Anterior cingulate cortex (tissue), 58 donors: ENCODE data around the gene MOSMO.
"Not testable (repeated sequence)": the region's sequence is repeated elsewhere in the genome, so short reads cannot be mapped to it uniquely, and the experiment has no call there.

Experiments used
- DNase-seq, 58 donors: peaks; one replicate each; lab custom pipeline; 2025; lab: John Stamatoyannopoulos, UW

Gene MOSMO

GRCh38 chr16:22126037-22126558 lies 118.2 kb downstream of the MOSMO start:
- DNase-seq, result no peak

DNA sequence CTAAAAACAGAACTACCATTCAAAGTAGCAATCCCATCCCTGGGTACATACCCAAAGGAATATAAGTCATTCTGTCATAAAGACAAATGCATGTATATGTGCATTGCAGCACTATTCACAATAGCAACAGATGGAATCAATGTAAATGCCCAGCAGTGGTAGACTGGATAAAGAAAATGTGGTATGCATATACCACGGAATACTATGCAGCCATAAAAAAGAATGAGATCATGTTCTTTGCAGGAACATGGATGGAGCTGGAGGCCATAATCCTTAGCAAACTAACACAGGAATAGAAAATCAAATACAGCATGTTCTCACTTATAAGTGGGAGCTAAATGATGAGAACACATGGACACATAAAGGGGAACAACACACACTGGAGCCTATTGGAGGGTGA lies 120.6 kb downstream of the MOSMO start:
- DNase-seq, result not testable (repeated sequence)

DNA sequence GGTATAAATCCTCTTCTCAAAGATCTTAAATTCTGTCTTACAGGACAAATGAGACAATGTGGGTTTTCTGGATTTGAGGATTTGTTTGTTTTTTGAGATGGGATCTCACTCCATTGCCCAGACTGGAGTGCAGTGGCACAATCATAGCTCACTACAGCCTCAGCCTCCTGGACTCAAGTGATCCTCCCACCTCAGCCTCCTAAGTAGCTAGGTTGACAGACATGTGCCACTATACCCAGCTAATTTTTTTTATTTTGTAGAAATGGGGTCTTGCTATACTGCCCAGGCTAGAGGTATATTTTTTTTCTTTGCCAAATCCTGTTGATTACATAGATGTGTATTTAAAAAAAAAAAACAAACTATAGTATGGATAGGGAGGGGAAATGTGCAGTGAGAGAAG lies 122.6 kb downstream of the MOSMO start:
- DNase-seq, result no peak

DNA sequence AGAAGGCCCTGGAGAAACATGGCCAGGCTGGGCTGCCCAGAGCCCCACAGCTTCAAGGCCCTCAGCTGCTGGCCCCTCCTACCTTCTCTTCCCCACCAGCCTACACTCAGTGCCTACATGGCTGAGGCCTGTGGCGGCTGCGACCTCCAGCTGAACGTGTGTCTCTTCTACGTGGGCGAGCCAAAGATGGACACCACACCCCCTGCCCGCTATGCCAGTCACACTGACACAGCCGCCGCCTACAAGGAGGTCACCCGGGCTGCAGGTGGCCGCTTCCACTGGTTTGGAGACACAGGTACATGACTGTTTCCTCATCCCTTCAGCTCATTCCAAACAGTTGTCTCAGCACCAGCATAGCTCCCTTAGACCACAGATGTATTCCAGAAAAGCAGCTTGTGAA lies 124.9 kb downstream of the MOSMO start:
- no peak for DNase-seq
